Lung (tissue), 12 donors: ENCODE results near the gene TUB. TPM values are rescaled to one million over a fixed set of nuclear protein-coding genes. Genes with fewer than 3 reads are reported as not detected.

Source experiments
- ATAC-seq: fragments of 200-7000 bp; cut with Tn5 transposase; one replicate; pipeline ENCODE4 v1.9.1; 2020; ENCODE audit warnings: moderate number of reproducible peaks; ENCODE audit not compliant: insufficient read depth, low FRiP score
- DNase-seq, 3 donors: peaks; one replicate each; pipeline ENCODE4 v3.0.0-alpha.2; 2013 to 2017
- H3K27ac ChIP-seq, 2 donors: one replicate each; pipeline ENCODE4 v1.5.1; 2013; ENCODE audit warnings: mild to moderate bottlenecking in 2 of 2, moderate library complexity in 2 of 2, control low read depth in 1 of 2, inconsistent platforms in 1 of 2, low read depth in 1 of 2, low read length in 1 of 2
- H3K27me3 ChIP-seq, 3 donors: one replicate each; pipeline ENCODE4 v1.5.1; 2013; ENCODE audit warnings: low read length in 2 of 3; ENCODE audit not compliant: control insufficient read depth in 3 of 3, insufficient read depth in 3 of 3
- H3K36me3 ChIP-seq, 4 donors: one replicate each; pipeline ENCODE4 v1.5.1; 2013; ENCODE audit warnings: low read length in 4 of 4, mild to moderate bottlenecking in 1 of 4, moderate library complexity in 1 of 4; ENCODE audit not compliant: control insufficient read depth in 4 of 4, insufficient read depth in 4 of 4
- H3K4me1 ChIP-seq, 5 donors: one replicate each; pipeline ENCODE4 v1.5.1; 2013; ENCODE audit warnings: low read length in 5 of 5, mild to moderate bottlenecking in 2 of 5, moderate library complexity in 1 of 5; ENCODE audit not compliant: control insufficient read depth in 5 of 5, insufficient read depth in 5 of 5
- H3K4me3 ChIP-seq: one replicate; pipeline ENCODE4 v1.5.1; 2013; ENCODE audit warnings: mild to moderate bottlenecking, control low read depth, moderate library complexity
- H3K9ac ChIP-seq, 2 donors: one replicate each; pipeline ENCODE4 v1.5.1; 2013; ENCODE audit warnings: low read length in 2 of 2, control low read depth in 1 of 2; ENCODE audit not compliant: insufficient read depth in 1 of 2
- H3K9me3 ChIP-seq, 4 donors: one replicate each; pipeline ENCODE4 v1.5.1; 2013; ENCODE audit warnings: low read length in 3 of 4, mild to moderate bottlenecking in 1 of 4, moderate library complexity in 1 of 4; ENCODE audit not compliant: control insufficient read depth in 4 of 4, insufficient read depth in 3 of 4
- WGBS, 2 donors: extraction: QIAGEN DNeasy Blood & Tissue Kit; methylation state at CpG; one replicate each; pipeline ENCODE4 v1.1.7; 2013; 5-methylcytosine and 5-hydroxymethylcytosine counted together
- polyA plus RNA-seq, 2 donors: library from polyadenylated mRNA; stranded (reverse); fragments of 200-250 nt; gene quantifications; one replicate each; pipeline ENCODE4 v1.2.1, GENCODE V29; 2013
- total RNA-seq, 2 donors: library from RNA; depleted of rRNA in 1 of 2; stranded (reverse); fragments of >200 nt in 1 of 2; gene quantifications; one replicate each; pipeline ENCODE4 v1.2.1, GENCODE V29; 2014 to 2021
- TF ChIP-seq, protein P1 (sequence below): IDR thresholded peaks from 2 replicates; pipeline ENCODE4 v1.5.1; 2012; ENCODE audit warnings: mild to moderate bottlenecking; ENCODE audit errors: control extremely low read depth, extremely low read depth
- donor health status: control.
- donor health status: control.
- donor health status: Bipolar disorder and iron deficiency.
- donor health status: healthy.
- donor health status: DM: yes; HTN: yes; CAD: no.

The TUB gene
- total and polyA plus RNA-seq, 4 donors, result 0.96 to 23.5 (median 5.1) TPM

DNA sequence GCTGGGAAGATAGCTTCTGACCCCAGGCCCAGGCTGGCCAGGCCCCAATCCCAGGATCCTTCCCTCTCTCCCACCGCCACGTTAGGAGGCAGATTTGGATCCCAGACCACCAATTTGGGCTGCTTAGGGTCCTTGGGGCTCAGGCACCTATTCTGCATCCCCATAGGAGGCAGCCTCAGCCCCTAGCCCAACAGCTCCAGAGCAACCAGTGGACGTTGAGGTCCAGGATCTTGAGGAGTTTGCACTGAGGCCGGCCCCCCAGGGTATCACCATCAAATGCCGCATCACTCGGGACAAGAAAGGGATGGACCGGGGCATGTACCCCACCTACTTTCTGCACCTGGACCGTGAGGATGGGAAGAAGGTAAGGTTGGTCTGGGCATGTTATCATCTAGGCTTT lies 16.1 kb downstream of the TUB start:
- no peak overlapping the region for H3K27ac ChIP-seq
- TF ChIP-seq, protein P1, sequence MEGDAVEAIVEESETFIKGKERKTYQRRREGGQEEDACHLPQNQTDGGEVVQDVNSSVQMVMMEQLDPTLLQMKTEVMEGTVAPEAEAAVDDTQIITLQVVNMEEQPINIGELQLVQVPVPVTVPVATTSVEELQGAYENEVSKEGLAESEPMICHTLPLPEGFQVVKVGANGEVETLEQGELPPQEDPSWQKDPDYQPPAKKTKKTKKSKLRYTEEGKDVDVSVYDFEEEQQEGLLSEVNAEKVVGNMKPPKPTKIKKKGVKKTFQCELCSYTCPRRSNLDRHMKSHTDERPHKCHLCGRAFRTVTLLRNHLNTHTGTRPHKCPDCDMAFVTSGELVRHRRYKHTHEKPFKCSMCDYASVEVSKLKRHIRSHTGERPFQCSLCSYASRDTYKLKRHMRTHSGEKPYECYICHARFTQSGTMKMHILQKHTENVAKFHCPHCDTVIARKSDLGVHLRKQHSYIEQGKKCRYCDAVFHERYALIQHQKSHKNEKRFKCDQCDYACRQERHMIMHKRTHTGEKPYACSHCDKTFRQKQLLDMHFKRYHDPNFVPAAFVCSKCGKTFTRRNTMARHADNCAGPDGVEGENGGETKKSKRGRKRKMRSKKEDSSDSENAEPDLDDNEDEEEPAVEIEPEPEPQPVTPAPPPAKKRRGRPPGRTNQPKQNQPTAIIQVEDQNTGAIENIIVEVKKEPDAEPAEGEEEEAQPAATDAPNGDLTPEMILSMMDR, result no peak
- peaks cover 0 to 6% (median 0%) of the 10 kb centered on the region in 5 donors for H3K4me1 ChIP-seq
- 90 to 95% methylated on average over 8 of the region's 8 CpGs for WGBS, 2 donors
- no peak overlapping the region for H3K4me3 ChIP-seq
- ATAC-seq (no peak), DNase-seq (no peak)
- peaks cover 0 to 2% (median 0%) of the 10 kb centered on the region in 4 donors for H3K9me3 ChIP-seq
- H3K27me3 ChIP-seq, result no peaks in the 10 kb centered on the region
- H3K9ac ChIP-seq, result no peak overlapping the region
- H3K36me3 ChIP-seq, result peaks cover 0 to 58% (median 28%) of the 10 kb centered on the region in 4 donors

DNA sequence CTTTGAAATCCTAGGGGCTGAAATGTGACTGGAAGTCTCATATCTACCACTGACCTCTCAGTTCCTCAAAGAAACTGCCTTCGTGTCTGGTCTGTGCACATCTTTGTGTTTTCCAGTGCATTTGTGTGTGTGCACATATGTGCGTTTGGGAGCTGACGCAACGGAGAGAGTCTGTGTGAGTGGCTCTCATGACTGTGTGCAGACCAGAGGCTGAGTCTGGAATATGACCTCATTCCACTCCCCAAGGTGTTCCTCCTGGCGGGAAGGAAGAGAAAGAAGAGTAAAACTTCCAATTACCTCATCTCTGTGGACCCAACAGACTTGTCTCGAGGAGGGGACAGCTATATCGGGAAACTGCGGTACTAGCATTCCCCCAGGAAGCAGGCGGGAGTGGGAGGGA lies 16.5 kb downstream of the TUB start:
- Histone ChIP-seq H3K27ac (no peak overlapping the region), H3K9ac (no peak overlapping the region), H3K4me3 (no peak overlapping the region), H3K4me1 (peaks cover 0 to 6% (median 0%) of the 10 kb centered on the region in 5 donors), H3K27me3 (no peaks in the 10 kb centered on the region), H3K36me3 (peaks cover 0 to 59% (median 30%) of the 10 kb centered on the region in 4 donors), H3K9me3 (peaks cover 0 to 2% (median 0%) of the 10 kb centered on the region in 4 donors)
- TF ChIP-seq, protein P1, result no peak
- ATAC-seq (no peak), DNase-seq (no peak)
- whole genome bisulfite sequencing, 2 donors, result 86 to 89% methylated on average over 9 of the region's 9 CpGs

DNA sequence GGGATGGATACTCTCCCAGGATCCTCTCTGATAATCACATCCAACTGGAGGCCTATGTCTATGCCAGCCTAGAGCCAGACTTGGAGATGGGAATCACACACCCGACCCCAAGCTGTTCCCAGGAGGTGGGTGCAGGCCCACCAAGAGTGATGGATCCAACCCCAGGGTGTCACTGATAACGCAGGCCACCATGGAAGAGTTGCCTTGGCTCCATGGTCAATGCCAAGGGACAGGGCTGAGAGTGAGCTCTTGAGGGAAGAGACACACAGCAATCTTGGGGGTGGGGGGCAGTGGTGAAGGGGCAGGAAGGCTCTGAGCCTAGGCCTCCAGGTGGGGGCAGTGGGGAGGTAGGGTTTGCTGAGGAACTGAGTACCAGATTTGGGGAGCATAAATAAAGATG lies 16.9 kb downstream of the TUB start:
- Histone ChIP-seq H3K4me1 (peaks cover 0 to 6% (median 0%) of the 10 kb centered on the region in 5 donors), H3K36me3 (peaks cover 0 to 59% (median 30%) of the 10 kb centered on the region in 4 donors), H3K27me3 (no peaks in the 10 kb centered on the region), H3K4me3 (no peak overlapping the region), H3K9ac (no peak overlapping the region), H3K27ac (no peak overlapping the region), H3K9me3 (peaks cover 0 to 2% (median 0%) of the 10 kb centered on the region in 4 donors)
- TF ChIP-seq, protein P1, result no peak
- ATAC-seq (no peak), DNase-seq (no peak)
- WGBS, 2 donors, result 82 to 95% methylated on average over 2 of the region's 2 CpGs

DNA sequence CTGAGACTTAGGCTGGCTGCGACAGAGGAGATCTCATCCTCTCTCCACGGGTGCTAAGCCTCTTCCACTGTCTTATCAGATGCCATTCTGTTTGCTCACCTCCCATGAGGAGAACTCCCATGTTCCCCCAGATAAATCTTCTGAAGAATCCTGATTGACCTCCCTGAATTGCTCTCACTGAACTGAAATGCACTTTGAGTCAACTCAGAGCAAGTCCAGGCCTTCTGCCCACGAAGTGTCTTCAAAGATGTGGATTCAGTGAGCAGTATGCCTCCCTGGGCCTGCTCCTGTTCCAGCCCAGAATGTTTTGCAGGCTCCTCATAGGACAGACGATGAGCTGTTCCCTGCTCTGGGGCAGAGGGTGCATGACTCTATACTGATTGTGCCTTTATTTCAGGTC lies 17.4 kb downstream of the TUB start:
- Histone ChIP-seq H3K36me3 (peaks cover 0 to 59% (median 30%) of the 10 kb centered on the region in 4 donors), H3K4me1 (peaks cover 0 to 6% (median 0%) of the 10 kb centered on the region in 5 donors), H3K27ac (no peak overlapping the region), H3K27me3 (no peaks in the 10 kb centered on the region), H3K9me3 (peaks cover 0 to 2% (median 0%) of the 10 kb centered on the region in 4 donors), H3K4me3 (no peak overlapping the region), H3K9ac (no peak overlapping the region)
- DNase-seq (no peak), ATAC-seq (no peak)
- TF ChIP-seq, protein P1, result no peak
- WGBS, 2 donors, result 69 to 85% methylated on average over 4 of the region's 4 CpGs
